H1 (cell line): ENCODE results near the gene CSGALNACT2. TPM values are rescaled to one million over a fixed set of nuclear protein-coding genes. Genes with fewer than 3 reads are reported as not detected.

Experiments
- CTCF ChIA-PET: fragments of 300-600 bp; sonication (Branson Sonifier 250); formaldehyde crosslinking; loops from one replicate; lab custom pipeline; 2021; ENCODE audit not compliant: partially characterized antibody; lab: Charles Lee
- POLR2A ChIA-PET: fragments of 300-600 bp; sonication (Branson Sonifier 250); formaldehyde crosslinking; loops from one replicate; lab custom pipeline; 2021; ENCODE audit warnings: inconsistent platforms; ENCODE audit not compliant: partially characterized antibody; lab: Charles Lee
- DNase-seq, 2 experiments: peaks; one replicate each; pipeline versions ENCODE4 v3.0.0 to v3.0.0-alpha.2; 2010 to 2022; ENCODE audit warnings: low spot score in 2 of 2, low read depth in 1 of 2, mixed read lengths in 1 of 2
- FAIRE-seq: peaks from 2 replicates; lab custom pipeline; 2011; peaks lifted over from hg19 to GRCh38; lab: Jason Lieb, UNC
- H2AFZ ChIP-seq: 2 replicates; pipeline ENCODE4 v1.8.1; 2012; ENCODE audit warnings: low read length, inconsistent platforms
- H2AK5ac ChIP-seq: 2 replicates; pipeline ENCODE4 v1.6.1; 2013; ENCODE audit warnings: low read depth, low read length
- H2BK120ac ChIP-seq: replicated peaks from 2 replicates; pipeline ENCODE3; 2013; ENCODE audit warnings: low read depth, low read length, inconsistent platforms
- H2BK12ac ChIP-seq: 2 replicates; pipeline ENCODE4 v1.6.1; 2013; ENCODE audit warnings: low read depth, low read length
- H2BK15ac ChIP-seq: 2 replicates; pipeline ENCODE4 v1.6.1; 2013; ENCODE audit warnings: low read length
- H2BK20ac ChIP-seq: 2 replicates; pipeline ENCODE4 v1.6.1; 2013; ENCODE audit warnings: low read length
- H2BK5ac ChIP-seq: 2 replicates; pipeline ENCODE4 v1.6.1; 2013; ENCODE audit warnings: low read depth, low read length
- H3K14ac ChIP-seq: 2 replicates; pipeline ENCODE4 v1.6.1; 2013; ENCODE audit warnings: inconsistent platforms; ENCODE audit not compliant: insufficient read length
- H3K18ac ChIP-seq: 2 replicates; pipeline ENCODE4 v1.6.1; 2013; ENCODE audit warnings: low read length; ENCODE audit errors: extremely low read depth
- H3K23ac ChIP-seq: 2 replicates; pipeline ENCODE4 v1.6.1; 2013; ENCODE audit warnings: inconsistent platforms; ENCODE audit not compliant: insufficient read length
- H3K23me2 ChIP-seq: 2 replicates; pipeline ENCODE4 v1.6.1; 2013; ENCODE audit warnings: low read depth, low read length
- H3K27ac ChIP-seq: 2 replicates; pipeline ENCODE4 v1.6.1; 2011; ENCODE audit warnings: low read depth, low read length, inconsistent platforms
- H3K27me3 ChIP-seq, 4 experiments: replicated peaks in 1 of 4; 1 replicate in 1 of 4; 2 replicates in 3 of 4; pipeline versions ENCODE4 v1.6.1 to v1.8.1; 2011 to 2013; ENCODE audit warnings: low read length in 3 of 4, mild to moderate bottlenecking in 3 of 4, inconsistent platforms in 2 of 4, mixed read lengths in 2 of 4, moderate library complexity in 1 of 4; ENCODE audit not compliant: control insufficient read depth in 3 of 4, insufficient read depth in 3 of 4; ENCODE audit errors: extremely low read depth in 1 of 4
- H3K36me3 ChIP-seq, 4 experiments: 2 replicates each; pipeline versions ENCODE4 v1.6.1 to v1.8.1; 2011 to 2013; ENCODE audit warnings: mild to moderate bottlenecking in 4 of 4, low read length in 3 of 4, moderate library complexity in 2 of 4, control low read depth in 1 of 4, inconsistent platforms in 1 of 4; ENCODE audit not compliant: insufficient read depth in 4 of 4, control insufficient read depth in 2 of 4
- H3K4ac ChIP-seq: replicated peaks from 2 replicates; pipeline ENCODE3; 2013; ENCODE audit warnings: low read length, low read depth, mixed read lengths, inconsistent platforms; ENCODE audit not compliant: insufficient read length
- H3K4me1 ChIP-seq, 4 experiments: replicated peaks in 1 of 4; 1 replicate in 1 of 4; 2 replicates in 3 of 4; pipeline versions ENCODE4 v1.6.1 to v1.8.1; 2011 to 2013; ENCODE audit warnings: low read length in 3 of 4, inconsistent platforms in 2 of 4, mixed read lengths in 1 of 4; ENCODE audit not compliant: insufficient read depth in 4 of 4, control insufficient read depth in 3 of 4
- H3K4me2 ChIP-seq, 2 experiments: 2 replicates each; pipeline versions ENCODE4 v1.6.1 to v1.8.1; 2011 to 2013; ENCODE audit warnings: low read depth in 2 of 2, low read length in 2 of 2, control low read depth in 1 of 2, inconsistent platforms in 1 of 2, mild to moderate bottlenecking in 1 of 2; ENCODE audit not compliant: insufficient read depth in 1 of 2
- H3K4me3 ChIP-seq, 4 experiments: fragments of 200-600, 300-600 bp in 1 of 4; sonication (generic), shearing (Covaris generic), sonication (Bioruptor Twin) in 1 of 4; 2 replicates each; pipeline versions ENCODE4 v1.5.1 to v1.8.1; 2011 to 2016; ENCODE audit warnings: low read length in 4 of 4, low read depth in 3 of 4, control low read depth in 2 of 4, inconsistent platforms in 2 of 4, mild to moderate bottlenecking in 2 of 4, mixed read lengths in 1 of 4, moderate library complexity in 1 of 4; ENCODE audit not compliant: insufficient read depth in 2 of 4; ENCODE audit errors: extremely low read depth in 1 of 4
- H3K56ac ChIP-seq: replicated peaks from 2 replicates; pipeline ENCODE3; 2013; ENCODE audit warnings: low read depth, mild to moderate bottlenecking, mixed read lengths, low read length, inconsistent platforms; ENCODE audit not compliant: insufficient read length
- H3K79me1 ChIP-seq: 2 replicates; pipeline ENCODE4 v1.6.1; 2013; ENCODE audit warnings: low read depth, low read length, control low read depth
- H3K79me2 ChIP-seq, 2 experiments: 2 replicates each; pipeline versions ENCODE4 v1.6.1 to v1.8.1; 2012 to 2013; ENCODE audit warnings: low read length in 2 of 2, mild to moderate bottlenecking in 2 of 2, inconsistent platforms in 1 of 2; ENCODE audit not compliant: insufficient read depth in 2 of 2, control insufficient read depth in 1 of 2
- H3K9ac ChIP-seq, 4 experiments: replicated peaks in 1 of 4; 1 replicate in 1 of 4; 2 replicates in 3 of 4; pipeline versions ENCODE4 v1.6.1 to v1.8.1; 2011 to 2013; ENCODE audit warnings: low read depth in 3 of 4, low read length in 3 of 4, control low read depth in 2 of 4, mild to moderate bottlenecking in 2 of 4, moderate library complexity in 2 of 4, inconsistent platforms in 1 of 4; ENCODE audit errors: extremely low read depth in 1 of 4
- H3K9me3 ChIP-seq, 2 experiments: 2 replicates each; pipeline versions ENCODE4 v1.6.1 to v1.8.1; 2012 to 2013; ENCODE audit warnings: mild to moderate bottlenecking in 2 of 2, moderate library complexity in 2 of 2, control low read depth in 1 of 2, inconsistent platforms in 1 of 2, low read depth in 1 of 2, low read length in 1 of 2, mixed read lengths in 1 of 2; ENCODE audit not compliant: insufficient read depth in 2 of 2
- H4K20me1 ChIP-seq, 2 experiments: replicated peaks in 1 of 2; 2 replicates each; pipeline versions ENCODE3 to v1.8.1; 2011 to 2013; ENCODE audit warnings: inconsistent platforms in 2 of 2, low read length in 2 of 2, mild to moderate bottlenecking in 1 of 2; ENCODE audit not compliant: insufficient read depth in 2 of 2, control insufficient read depth in 1 of 2
- H4K5ac ChIP-seq: 2 replicates; pipeline ENCODE4 v1.6.1; 2013; ENCODE audit warnings: low read length, low read depth, mixed read lengths, inconsistent platforms; ENCODE audit not compliant: insufficient read length
- H4K8ac ChIP-seq: 2 replicates; pipeline ENCODE4 v1.8.0; 2013; ENCODE audit warnings: mild to moderate bottlenecking, moderate library complexity, low read length, inconsistent platforms; ENCODE audit not compliant: insufficient read depth; ENCODE audit errors: extremely low read depth
- H4K91ac ChIP-seq: replicated peaks from 2 replicates; pipeline ENCODE3; 2013; ENCODE audit warnings: low read length, mixed read lengths, inconsistent platforms; ENCODE audit not compliant: insufficient read length
- BRCA1 ChIP-seq: IDR thresholded peaks from 2 replicates; pipeline ENCODE4 v1.6.1; 2012; ENCODE audit warnings: low read depth, low read length, improper control_type of control experiment
- EZH2 ChIP-seq: fragments of 200-600 bp; sonication (generic); IDR thresholded peaks from 2 replicates; pipeline ENCODE4 v1.7.1; 2012; ENCODE audit warnings: low read depth, mild to moderate bottlenecking, moderate library complexity, low read length, inconsistent platforms; ENCODE audit not compliant: severe bottlenecking
- FOSL1 ChIP-seq: IDR thresholded peaks from 2 replicates; pipeline ENCODE4 v1.6.1; 2011; ENCODE audit warnings: mild to moderate bottlenecking, low read depth, low read length, moderate library complexity; ENCODE audit not compliant: insufficient read depth
- GTF2F1 ChIP-seq: IDR thresholded peaks from 2 replicates; pipeline ENCODE4 v1.6.1; 2012; ENCODE audit warnings: low read depth, low read length, improper control_type of control experiment, borderline replicate concordance
- MAFK ChIP-seq: IDR thresholded peaks from 2 replicates; pipeline ENCODE4 v1.6.1; 2012; ENCODE audit warnings: low read depth, mild to moderate bottlenecking, improper control_type of control experiment, low read length
- WGBS, 2 experiments: shearing (Covaris generic) in 1 of 2; methylation state at CpG; one replicate each; pipeline versions ENCODE4 v1.1.6 to v1.1.7; 2013 to 2015; ENCODE audit warnings: low lambda C conversion rate in 2 of 2, mixed read lengths in 2 of 2, inconsistent platforms in 1 of 2, low coverage in 1 of 2, missing lambda C conversion rate in 1 of 2; ENCODE audit not compliant: insufficient replicate concordance in 2 of 2, insufficient coverage in 1 of 2, insufficient read length in 1 of 2; ENCODE audit errors: extremely low coverage in 1 of 2, missing lambda C conversion rate in 1 of 2; 5-methylcytosine and 5-hydroxymethylcytosine counted together
- polyA plus RNA-seq, 7 experiments: library from polyadenylated mRNA; depleted of rRNA in 3 of 7; stranded (reverse) in 5 of 7; unstranded in 2 of 7; fragments of >200 nt in 5 of 7; fragments of 200-250 nt in 2 of 7; gene quantifications; 1 replicate in 5 of 7; 2 replicates in 1 of 7; 4 replicates in 1 of 7; pipeline versions ENCODE4 v1.2.1 to v1.2.3, GENCODE V29; 2011 to 2013; ENCODE audit warnings: missing spikeins in 2 of 7, mixed read lengths in 2 of 7
- total RNA-seq: library from RNA; stranded (reverse); fragmentation: NEBNext Ultra II Directional; extraction: Animal tissue kit (Norgen Biotek cat#: 25700); gene quantifications from 2 replicates; pipeline ENCODE4 v1.2.1, GENCODE V29; 2021

The CSGALNACT2 gene
- total and polyA plus RNA-seq, 2 of the 8 experiments (the other 6 are each of a cell fraction or from before 2014, with no cell fraction given), result 2.6 to 5.3 TPM

GRCh38 chr10:43230909-43231522 is 92.8 kb downstream of the CSGALNACT2 start:
- TF ChIP-seq FOSL1, result no peak
- no peak for TF ChIP-seq GTF2F1
- no peak for TF ChIP-seq BRCA1
- TF ChIP-seq MAFK, result no peak
- no peak for TF ChIP-seq EZH2
- no peak for FAIRE-seq
- H2BK12ac ChIP-seq, result no peak overlapping the region
- H3K14ac ChIP-seq, result no peak overlapping the region
- no peak overlapping the region for H3K18ac ChIP-seq
- peaks cover 0 to 10% of the 10 kb centered on the region in 2 experiments for H4K20me1 ChIP-seq
- H2AK5ac ChIP-seq, result no peak overlapping the region
- DNase-seq, result peak in 1 of 2 experiments; percentile 34
- CTCF ChIA-PET, result interaction anchor here (0.6 to 6.9 kb wide), 24 partner anchors 9 to 201 kb away, joined by 3 to 60 read pairs (median 4); partner anchors contain the start of gene RASGEF1A
- no peak overlapping the region for H2BK15ac ChIP-seq
- H3K27me3 ChIP-seq, result peaks cover 19 to 40% (median 39%) of the 10 kb centered on the region in 4 experiments
- no peak overlapping the region for H3K4ac ChIP-seq
- peaks cover 0 to 14% (median 7%) of the 10 kb centered on the region in 4 experiments; a peak in 5 of 7 replicates for H3K4me1 ChIP-seq
- H3K23ac ChIP-seq, result no peak overlapping the region
- H2BK5ac ChIP-seq, result no peak overlapping the region
- no peak overlapping the region for H2BK120ac ChIP-seq
- no peak overlapping the region; the same call in 1 of the 2 replicates for H4K8ac ChIP-seq
- H3K79me1 ChIP-seq, result no peaks in the 10 kb centered on the region; the same call in 1 of the 2 replicates
- H3K27ac ChIP-seq, result no peak overlapping the region
- no peaks in the 10 kb centered on the region for H3K9me3 ChIP-seq
- no peak overlapping the region for H3K9ac ChIP-seq
- H3K4me3 ChIP-seq, result no peak overlapping the region
- H4K5ac ChIP-seq, result no peak overlapping the region
- H2BK20ac ChIP-seq, result no peak overlapping the region
- WGBS, 2 experiments, result 87% methylated on average over 8 of the region's 8 CpGs; no CpG with 5 or more reads in 1 of the 2 experiments
- H3K56ac ChIP-seq, result no peak overlapping the region
- peaks cover 0 to 3% (median 0%) of the 10 kb centered on the region in 4 experiments; a peak in 1 of 8 replicates for H3K36me3 ChIP-seq
- POLR2A ChIA-PET, result interaction anchor here (1.0 to 1.7 kb wide), 5 partner anchors 10 to 178 kb away, joined by 3 to 6 read pairs (median 4); partner anchors contain the start of gene HNRNPF
- no peak overlapping the region for H2AFZ ChIP-seq
- no peaks in the 10 kb centered on the region for H3K79me2 ChIP-seq
- no peak overlapping the region for H4K91ac ChIP-seq
- H3K23me2 ChIP-seq, result peaks cover 17% of the 10 kb centered on the region
- no peak overlapping the region; a peak in 1 of 4 replicates for H3K4me2 ChIP-seq
